Activated T-cell treated with anti-CD3 and anti-CD28 coated beads, Interleukin-2, amount 50 U/mL, for 72 hours (primary cell): Measurements from ENCODE around the gene TACC3. TPM values are rescaled to one million over a fixed set of nuclear protein-coding genes. Genes with fewer than 3 reads are reported as not detected.

Source experiments
- ATAC-seq, 2 donors: fragments of 150-1000 bp; cut with Tn5 transposase; replicated peaks in 1 of 2; 2 replicates each; pipeline ENCODE4 v1.10.0; 2021; ENCODE audit warnings: moderate library complexity in 2 of 2, mild to moderate bottlenecking in 1 of 2
- DNase-seq, 2 donors: peaks; one replicate each; pipeline ENCODE4 v3.0.0; 2021 to 2022; ENCODE audit warnings: mixed read lengths in 1 of 2
- H3K27ac Mint-ChIP-seq: one replicate; pipeline ENCODE4 v1.8.0; 2022; ENCODE audit warnings: mild to moderate bottlenecking, moderate library complexity, mixed read lengths
- H3K27me3 Mint-ChIP-seq: one replicate; pipeline ENCODE4 v1.8.0; 2022; ENCODE audit warnings: low read depth, mixed read lengths
- H3K36me3 Mint-ChIP-seq, 2 donors: one replicate each; pipeline ENCODE4 v1.8.0; 2022; ENCODE audit warnings: mixed read lengths in 2 of 2, mild to moderate bottlenecking in 1 of 2; ENCODE audit not compliant: insufficient read depth in 2 of 2
- H3K4me1 Mint-ChIP-seq: one replicate; pipeline ENCODE4 v1.8.0; 2022; ENCODE audit warnings: low read depth, mixed read lengths
- H3K4me3 Mint-ChIP-seq, 2 donors: one replicate each; pipeline ENCODE4 v1.8.0; 2022; ENCODE audit warnings: mild to moderate bottlenecking in 2 of 2, mixed read lengths in 2 of 2, moderate library complexity in 2 of 2
- H3K9me3 Mint-ChIP-seq, 2 donors: one replicate each; pipeline ENCODE4 v1.8.0; 2022; ENCODE audit warnings: mixed read lengths in 2 of 2
- total RNA-seq, 2 donors: library from RNA; stranded (reverse); gene quantifications; one replicate each; pipeline ENCODE4 v1.2.3, GENCODE V29; 2022

TACC3 gene
- total RNA-seq, 2 donors from 2014 or later = 172 to 206 TPM

GRCh38 chr4:1721666-1722550 is 587 bp downstream of the TACC3 start:
- DNase-seq (no peak), ATAC-seq (no peak)
- Mint-ChIP-seq H3K9me3 (no peaks in the 10 kb centered on the region), H3K4me1 (peaks cover 72% of the 10 kb centered on the region), H3K36me3 (peaks cover 22 to 42% of the 10 kb centered on the region in 2 donors), H3K4me3 (peak overlapping the region; percentile 96 to 99), H3K27me3 (no peaks in the 10 kb centered on the region), H3K27ac (peak overlapping the region; percentile 99)

DNA sequence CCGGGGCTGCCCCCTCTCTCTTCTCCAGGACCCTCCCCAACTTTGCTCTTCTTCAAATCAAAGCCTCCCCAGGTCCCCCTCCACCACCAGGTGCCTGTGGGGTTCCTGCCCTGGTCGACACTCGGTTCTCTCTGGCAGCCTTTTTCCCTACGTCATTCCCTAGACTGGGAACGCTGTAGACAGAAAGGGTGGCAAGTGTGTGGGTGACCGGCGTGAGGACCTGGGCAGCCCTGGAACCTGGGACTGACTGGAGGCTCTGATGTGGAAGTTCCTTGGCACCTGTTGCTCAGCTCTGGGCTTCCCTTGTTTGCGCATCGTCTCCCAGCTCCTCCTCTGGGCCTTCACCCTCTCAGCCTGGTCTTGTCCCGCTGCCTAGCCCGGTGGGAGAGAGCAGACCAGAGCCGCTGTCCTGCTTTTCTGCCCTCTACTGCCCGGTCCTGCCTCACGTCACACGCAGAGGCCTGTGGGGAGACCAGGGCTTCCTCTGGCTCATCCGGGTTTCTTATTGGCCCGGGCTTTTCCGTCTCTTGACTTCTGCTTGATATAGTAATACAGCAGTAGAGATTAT is 1.3 kb downstream of the TACC3 start:
- H3K9me3 Mint-ChIP-seq = no peaks in the 10 kb centered on the region
- H3K36me3 Mint-ChIP-seq = peaks cover 22 to 45% of the 10 kb centered on the region in 2 donors
- H3K4me3 Mint-ChIP-seq = peak overlapping the region; percentile 96 to 99
- peaks cover 77% of the 10 kb centered on the region for H3K4me1 Mint-ChIP-seq
- peak; percentile 1 to 3 for ATAC-seq
- H3K27me3 Mint-ChIP-seq = no peaks in the 10 kb centered on the region
- DNase-seq = no peak
- peak overlapping the region; percentile 99 for H3K27ac Mint-ChIP-seq

DNA sequence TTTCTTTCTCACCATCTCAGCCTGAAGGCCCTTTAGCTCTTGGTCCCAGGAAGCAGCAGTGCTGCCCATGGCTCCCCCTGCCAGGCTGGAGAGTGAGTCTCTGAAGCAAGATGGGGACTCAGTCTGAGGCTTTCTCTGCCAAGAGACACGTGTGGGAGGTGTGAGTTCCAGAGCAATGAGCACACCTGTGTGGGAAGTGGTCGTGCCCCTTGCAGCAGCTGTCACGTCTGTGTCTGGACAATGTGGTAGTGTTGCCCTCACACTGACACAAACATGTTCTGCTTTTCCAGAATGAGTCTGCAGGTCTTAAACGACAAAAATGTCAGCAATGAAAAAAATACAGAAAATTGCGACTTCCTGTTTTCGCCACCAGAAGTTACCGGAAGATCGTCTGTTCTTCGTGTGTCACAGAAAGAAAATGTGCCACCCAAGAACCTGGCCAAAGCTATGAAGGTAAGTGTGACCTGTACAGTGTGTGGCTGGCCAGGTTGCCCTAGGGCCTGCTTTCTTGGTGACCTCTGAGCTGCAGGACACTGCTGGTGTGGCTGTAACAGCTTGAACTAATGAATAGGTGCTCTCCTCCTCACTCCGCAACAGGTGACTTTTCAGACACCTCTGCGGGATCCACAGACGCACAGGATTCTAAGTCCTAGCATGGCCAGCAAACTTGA is 1.9 kb downstream of the TACC3 start:
- Mint-ChIP-seq H3K4me1 (peaks cover 81% of the 10 kb centered on the region), H3K36me3 (peaks cover 24 to 49% of the 10 kb centered on the region in 2 donors), H3K9me3 (no peaks in the 10 kb centered on the region), H3K27ac (peak overlapping the region; percentile 99), H3K4me3 (peak overlapping the region; percentile 96 to 99), H3K27me3 (no peaks in the 10 kb centered on the region)
- DNase-seq = peak; percentile 61 to 71
- ATAC-seq = peak; percentile 35 to 37

GRCh38 chr4:1725521-1725920 is 4.2 kb downstream of the TACC3 start:
- H3K36me3 Mint-ChIP-seq = peaks cover 29 to 57% of the 10 kb centered on the region in 2 donors
- peaks cover 83% of the 10 kb centered on the region for H3K4me1 Mint-ChIP-seq
- no peak for DNase-seq
- no peak for ATAC-seq
- H3K4me3 Mint-ChIP-seq = peak overlapping the region; percentile 60 to 61
- no peak overlapping the region for H3K27ac Mint-ChIP-seq
- H3K9me3 Mint-ChIP-seq = no peaks in the 10 kb centered on the region
- H3K27me3 Mint-ChIP-seq = no peaks in the 10 kb centered on the region

- Mint-ChIP-seq H3K36me3 (peaks cover 29 to 62% of the 10 kb centered on the region in 2 donors), H3K4me1 (peaks cover 91% of the 10 kb centered on the region), H3K9me3 (no peaks in the 10 kb centered on the region), H3K4me3 (peak overlapping the region in 1 of 2 donors; percentile 26), H3K27me3 (no peaks in the 10 kb centered on the region), H3K27ac (peak overlapping the region; percentile 90)
- ATAC-seq (peak; percentile 8 to 37), DNase-seq (peak; percentile 84 to 91)
Measured at GRCh38 chr4:1726146-1726934, 5.0 kb downstream of the TACC3 start.

DNA sequence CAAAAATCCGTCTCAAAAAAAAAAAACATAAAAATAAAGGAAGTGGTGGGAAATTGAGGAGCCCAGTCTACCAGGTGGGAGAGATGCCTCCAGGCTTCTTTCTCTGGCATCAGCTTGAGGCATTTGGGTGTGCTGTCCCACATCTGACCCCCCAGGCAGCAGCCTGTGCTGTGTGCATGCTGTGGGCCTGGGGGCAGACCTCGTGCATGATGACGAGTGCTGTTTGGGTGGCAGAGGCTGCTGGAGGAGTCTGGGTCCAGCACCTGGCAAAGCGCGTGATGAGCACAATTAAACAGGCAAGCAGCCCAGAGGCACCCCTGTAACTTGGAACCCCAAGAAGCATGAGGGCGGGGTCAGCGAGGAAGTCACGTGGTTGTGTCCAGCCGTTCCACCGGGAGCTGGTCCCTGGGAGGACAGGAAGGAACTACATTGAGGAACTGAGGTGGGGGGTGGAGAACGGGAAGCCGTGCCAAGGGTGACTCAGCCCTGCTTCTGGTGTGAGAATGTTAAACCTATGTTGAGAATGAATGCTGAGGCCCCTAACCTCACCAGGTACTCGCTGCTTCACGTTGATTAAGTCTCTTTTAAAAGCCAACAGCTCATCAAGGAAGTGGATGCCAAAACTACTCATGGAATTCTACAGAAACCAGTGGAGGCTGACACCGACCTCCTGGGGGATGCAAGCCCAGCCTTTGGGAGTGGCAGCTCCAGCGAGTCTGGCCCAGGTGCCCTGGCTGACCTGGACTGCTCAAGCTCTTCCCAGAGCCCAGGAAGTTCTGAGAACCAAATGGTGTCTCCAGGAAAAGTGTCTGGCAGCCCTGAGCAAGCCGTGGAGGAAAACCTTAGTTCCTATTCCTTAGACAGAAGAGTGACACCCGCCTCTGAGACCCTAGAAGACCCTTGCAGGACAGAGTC is 6.1 kb downstream of the TACC3 start:
- H3K36me3 Mint-ChIP-seq = peaks cover 27 to 59% of the 10 kb centered on the region in 2 donors
- no peak overlapping the region for H3K4me3 Mint-ChIP-seq
- DNase-seq (no peak), ATAC-seq (no peak)
- H3K9me3 Mint-ChIP-seq = no peaks in the 10 kb centered on the region
- H3K27ac Mint-ChIP-seq = no peak overlapping the region
- H3K4me1 Mint-ChIP-seq = peaks cover 91% of the 10 kb centered on the region
- H3K27me3 Mint-ChIP-seq = no peaks in the 10 kb centered on the region

DNA sequence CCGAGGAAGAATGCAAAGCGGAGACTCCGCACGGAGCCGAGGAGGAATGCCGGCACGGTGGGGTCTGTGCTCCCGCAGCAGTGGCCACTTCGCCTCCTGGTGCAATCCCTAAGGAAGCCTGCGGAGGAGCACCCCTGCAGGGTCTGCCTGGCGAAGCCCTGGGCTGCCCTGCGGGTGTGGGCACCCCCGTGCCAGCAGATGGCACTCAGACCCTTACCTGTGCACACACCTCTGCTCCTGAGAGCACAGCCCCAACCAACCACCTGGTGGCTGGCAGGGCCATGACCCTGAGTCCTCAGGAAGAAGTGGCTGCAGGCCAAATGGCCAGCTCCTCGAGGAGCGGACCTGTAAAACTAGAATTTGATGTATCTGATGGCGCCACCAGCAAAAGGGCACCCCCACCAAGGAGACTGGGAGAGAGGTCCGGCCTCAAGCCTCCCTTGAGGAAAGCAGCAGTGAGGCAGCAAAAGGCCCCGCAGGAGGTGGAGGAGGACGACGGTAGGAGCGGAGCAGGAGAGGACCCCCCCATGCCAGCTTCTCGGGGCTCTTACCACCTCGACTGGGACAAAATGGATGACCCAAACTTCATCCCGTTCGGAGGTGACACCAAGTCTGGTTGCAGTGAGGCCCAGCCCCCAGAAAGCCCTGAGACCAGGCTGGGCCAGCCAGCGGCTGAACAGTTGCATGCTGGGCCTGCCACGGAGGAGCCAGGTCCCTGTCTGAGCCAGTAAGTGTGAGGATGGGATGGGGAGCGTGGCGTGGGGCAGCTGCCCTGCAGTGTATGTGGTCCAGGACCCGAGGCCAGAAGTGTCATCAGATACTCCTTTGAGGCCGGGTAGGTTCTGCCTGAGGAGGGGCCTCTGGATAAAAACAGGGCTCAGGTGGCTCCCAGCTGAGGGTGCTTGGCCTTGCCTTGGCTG is 7.0 kb downstream of the TACC3 start:
- H3K4me1 Mint-ChIP-seq = peaks cover 82% of the 10 kb centered on the region
- DNase-seq (no peak), ATAC-seq (no peak)
- no peak overlapping the region for H3K27ac Mint-ChIP-seq
- peaks cover 22 to 55% of the 10 kb centered on the region in 2 donors for H3K36me3 Mint-ChIP-seq
- no peak overlapping the region for H3K4me3 Mint-ChIP-seq
- no peaks in the 10 kb centered on the region for H3K27me3 Mint-ChIP-seq
- H3K9me3 Mint-ChIP-seq = no peaks in the 10 kb centered on the region

- no peak for ATAC-seq
- DNase-seq = no peak
- H3K4me1 Mint-ChIP-seq = peaks cover 59% of the 10 kb centered on the region
- H3K4me3 Mint-ChIP-seq = no peak overlapping the region
- H3K27ac Mint-ChIP-seq = no peak overlapping the region
- H3K9me3 Mint-ChIP-seq = no peaks in the 10 kb centered on the region
- H3K27me3 Mint-ChIP-seq = no peaks in the 10 kb centered on the region
- H3K36me3 Mint-ChIP-seq = peaks cover 15 to 47% of the 10 kb centered on the region in 2 donors
Measured at GRCh38 chr4:1730532-1731135, 9.3 kb downstream of the TACC3 start.

DNA sequence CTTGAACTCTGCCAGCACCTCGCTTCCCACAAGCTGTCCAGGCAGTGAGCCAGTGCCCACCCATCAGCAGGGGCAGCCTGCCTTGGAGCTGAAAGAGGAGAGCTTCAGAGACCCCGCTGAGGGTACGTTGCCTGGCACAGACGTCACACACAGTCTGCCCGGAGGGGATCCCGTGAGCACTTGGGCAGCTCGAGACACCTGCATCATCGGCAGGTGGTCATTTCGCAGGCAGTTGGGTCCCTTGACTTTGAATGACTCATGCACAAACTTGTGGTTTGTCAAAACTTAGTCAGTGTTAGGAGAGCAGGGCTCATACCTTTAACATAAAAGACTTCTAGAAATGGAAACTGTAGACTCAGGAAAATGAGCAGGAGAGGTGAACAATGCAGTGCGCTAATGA is 9.9 kb downstream of the TACC3 start:
- H3K9me3 Mint-ChIP-seq = no peaks in the 10 kb centered on the region
- peaks cover 53% of the 10 kb centered on the region for H3K4me1 Mint-ChIP-seq
- H3K27ac Mint-ChIP-seq = no peak overlapping the region
- DNase-seq (peak in 1 of 2 donors; percentile 34), ATAC-seq (peak; percentile 81 to 86)
- no peak overlapping the region for H3K4me3 Mint-ChIP-seq
- H3K27me3 Mint-ChIP-seq = no peaks in the 10 kb centered on the region
- peaks cover 17 to 47% of the 10 kb centered on the region in 2 donors for H3K36me3 Mint-ChIP-seq

GRCh38 chr4:1732911-1733310 is 11.6 kb downstream of the TACC3 start:
- Mint-ChIP-seq H3K9me3 (no peaks in the 10 kb centered on the region), H3K36me3 (peaks cover 10 to 44% of the 10 kb centered on the region in 2 donors), H3K4me1 (peaks cover 39% of the 10 kb centered on the region), H3K27ac (no peak overlapping the region), H3K4me3 (no peak overlapping the region), H3K27me3 (no peaks in the 10 kb centered on the region)
- DNase-seq (no peak), ATAC-seq (no peak)

- Mint-ChIP-seq H3K36me3 (peaks cover 14 to 48% of the 10 kb centered on the region in 2 donors), H3K4me3 (no peak overlapping the region), H3K4me1 (peaks cover 16% of the 10 kb centered on the region), H3K27me3 (no peaks in the 10 kb centered on the region), H3K27ac (no peak overlapping the region), H3K9me3 (peaks cover 0 to 2% of the 10 kb centered on the region in 2 donors)
- ATAC-seq (no peak), DNase-seq (no peak)
Measured at GRCh38 chr4:1735215-1735614, 13.9 kb downstream of the TACC3 start.
